Activated CD4-positive, alpha-beta T cell treated with anti-CD3 and anti-CD28 coated beads for 4 hours (primary cell): ENCODE results near the gene FXYD1.
"Not testable (repeated sequence)": the region's sequence is repeated elsewhere in the genome, so short reads cannot be mapped to it uniquely, and the experiment has no call there.

Source experiments
- DNase-seq, 2 donors: peaks; one replicate each; pipeline ENCODE4 v3.0.0-alpha.2; 2020

The FXYD1 gene

DNA sequence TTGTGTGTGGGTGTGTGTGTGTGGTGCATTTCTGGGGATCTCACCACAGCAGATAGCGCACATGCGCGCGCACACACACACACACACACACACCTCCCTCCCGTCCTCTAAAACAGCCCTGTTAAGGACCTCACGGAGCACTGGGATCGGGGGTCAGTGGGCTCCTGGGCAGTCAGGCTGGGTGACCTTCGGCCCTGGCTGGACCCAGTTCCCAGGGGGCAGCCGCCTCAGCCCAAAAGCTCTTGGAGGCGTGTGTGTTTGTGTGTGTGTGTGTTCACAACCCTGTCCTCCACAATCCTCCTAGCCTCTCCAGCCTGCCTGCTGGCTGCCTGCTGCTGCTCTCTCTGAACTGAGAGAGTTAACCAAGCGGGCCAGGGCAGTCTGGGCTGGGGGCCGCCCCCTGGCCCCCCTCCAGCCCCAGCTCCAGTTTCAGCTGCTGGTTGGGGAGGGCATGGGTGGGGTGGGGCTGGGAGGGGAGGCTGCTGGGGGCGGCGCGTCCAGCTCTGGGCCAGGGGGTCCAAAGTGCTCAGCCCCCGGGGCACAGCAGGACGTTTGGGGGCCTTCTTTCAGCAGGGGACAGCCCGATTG lies at the start of gene FXYD1:
FXYD1 (plus strand) TSS at position 520 of the 588 bp plus-strand sequence. CDS start 1,256 bp downstream, outside the sequence.
- no peak for DNase-seq

DNA sequence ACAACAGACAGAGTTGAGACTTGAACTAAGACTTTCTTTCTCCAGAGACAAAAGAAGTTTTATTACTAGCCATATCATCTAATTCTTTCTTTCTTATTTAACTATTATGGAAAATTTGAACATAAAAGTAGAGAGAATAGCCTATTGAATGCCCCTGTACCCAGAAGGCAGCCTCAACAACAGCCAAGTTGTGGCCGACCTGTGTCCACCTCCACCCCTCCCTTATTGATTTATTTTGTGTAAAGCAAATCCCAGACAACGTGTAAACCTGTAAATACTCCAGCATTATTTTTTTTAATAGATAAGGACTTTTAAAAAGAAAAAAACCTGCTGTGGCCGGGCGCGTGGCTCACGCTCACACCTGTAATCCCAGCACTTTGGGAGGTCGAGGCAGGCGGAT lies 49.1 kb upstream of the FXYD1 start:
- DNase-seq, result no peak

DNA sequence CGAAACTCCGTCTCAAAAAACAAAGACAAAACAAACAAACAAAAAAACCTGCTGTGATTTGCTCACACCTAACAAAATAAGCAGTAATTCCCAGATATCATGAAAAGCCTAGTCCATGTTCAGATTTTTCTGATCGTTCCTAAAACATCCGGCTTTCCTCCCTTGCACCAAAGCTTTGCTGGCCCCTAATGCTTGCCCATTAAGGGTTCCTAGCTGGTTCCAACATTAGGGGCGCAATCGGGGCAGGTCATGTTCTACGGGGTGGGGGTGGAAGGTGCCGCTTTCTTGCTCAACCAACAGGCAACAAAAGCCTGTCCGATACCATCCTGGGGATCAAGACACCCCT lies 48.5 kb upstream of the FXYD1 start:
- no peak for DNase-seq

DNA sequence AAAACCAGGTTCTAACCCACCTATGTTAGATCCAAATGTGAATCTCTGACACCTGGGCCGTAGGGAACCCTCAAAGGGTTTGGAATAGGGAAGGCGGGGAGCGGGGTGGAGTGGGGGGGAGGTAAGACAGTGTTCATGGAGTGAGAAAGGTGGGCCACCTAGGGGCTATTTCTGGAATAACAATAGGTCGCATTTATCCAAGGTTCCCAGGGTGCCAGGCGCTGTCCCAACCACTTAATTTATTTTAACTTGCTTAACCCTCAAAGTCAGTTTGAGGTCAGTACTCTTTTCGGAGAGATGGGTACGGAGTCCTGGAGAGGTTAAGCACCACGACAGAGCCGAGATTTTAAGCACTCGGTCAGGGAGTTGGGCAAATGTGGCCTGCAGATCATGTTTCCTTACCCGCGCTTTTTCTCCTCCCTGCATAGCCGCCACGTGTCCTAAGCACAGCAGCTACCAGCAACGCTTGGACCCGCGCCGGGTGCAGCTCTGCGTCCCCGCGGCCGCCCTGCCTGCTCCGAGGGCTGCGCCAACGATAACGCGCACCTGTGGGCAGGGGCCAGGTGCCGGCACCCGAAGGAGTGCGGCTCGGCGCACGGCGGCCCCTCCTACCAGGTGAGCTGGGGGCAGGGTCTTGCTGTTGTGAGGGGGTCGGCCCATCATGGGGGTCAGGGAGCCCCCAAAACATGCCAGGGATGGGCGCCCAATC lies 48.0 kb upstream of the FXYD1 start:
- peak; percentile 38 to 49 for DNase-seq

DNA sequence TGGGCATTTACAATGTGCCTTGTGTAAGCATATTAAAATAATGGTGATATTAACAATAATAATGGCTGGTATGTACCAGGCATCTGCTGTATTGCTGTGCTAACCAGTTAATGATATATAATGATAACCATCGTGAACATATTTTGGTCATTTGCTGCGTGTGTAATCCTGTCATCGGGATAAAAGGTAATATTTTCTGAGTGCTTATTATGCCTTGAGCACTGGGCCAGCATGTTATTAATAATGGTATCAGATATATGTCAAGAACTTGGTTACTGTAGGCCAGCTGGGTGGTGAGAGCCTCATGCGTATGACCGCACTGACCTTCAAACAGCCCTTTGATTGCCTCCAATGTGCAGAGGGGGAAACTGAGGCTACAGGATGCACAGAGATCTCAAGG lies 45.2 kb upstream of the FXYD1 start:
- no peak for DNase-seq

DNA sequence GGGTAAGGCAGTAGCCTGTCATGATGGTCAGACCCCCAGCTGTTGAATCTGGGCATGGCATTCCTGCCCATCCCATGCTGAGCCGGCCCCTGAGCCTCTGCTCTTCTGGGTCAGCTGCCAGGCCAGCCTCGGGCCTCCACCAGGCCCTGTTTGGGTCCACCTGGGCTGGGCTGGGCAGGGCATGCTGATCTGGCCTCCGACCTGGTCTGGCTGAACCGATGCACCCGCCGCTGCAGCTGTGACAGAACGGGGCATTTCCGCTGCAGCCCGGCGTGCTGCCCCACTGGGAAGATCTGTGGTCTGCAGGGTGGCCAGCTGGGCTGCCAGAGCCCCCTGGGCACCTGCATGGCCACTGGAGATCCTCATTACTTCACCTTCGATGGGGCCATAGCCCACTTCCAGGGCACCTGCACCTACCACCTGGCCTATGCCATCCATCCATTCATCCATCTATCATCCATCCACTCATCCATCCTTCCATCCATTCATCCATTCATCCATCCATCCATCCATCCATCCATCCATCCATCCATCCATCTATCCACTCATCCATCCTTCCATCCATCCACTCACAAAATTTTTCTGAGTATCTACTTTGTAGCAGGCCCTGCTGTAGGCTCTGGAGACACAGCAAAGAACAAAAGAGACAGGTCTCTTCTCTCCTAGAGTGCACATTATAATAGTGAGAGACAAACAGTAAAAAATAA lies 44.5 kb upstream of the FXYD1 start:
- DNase-seq, result no peak

DNA sequence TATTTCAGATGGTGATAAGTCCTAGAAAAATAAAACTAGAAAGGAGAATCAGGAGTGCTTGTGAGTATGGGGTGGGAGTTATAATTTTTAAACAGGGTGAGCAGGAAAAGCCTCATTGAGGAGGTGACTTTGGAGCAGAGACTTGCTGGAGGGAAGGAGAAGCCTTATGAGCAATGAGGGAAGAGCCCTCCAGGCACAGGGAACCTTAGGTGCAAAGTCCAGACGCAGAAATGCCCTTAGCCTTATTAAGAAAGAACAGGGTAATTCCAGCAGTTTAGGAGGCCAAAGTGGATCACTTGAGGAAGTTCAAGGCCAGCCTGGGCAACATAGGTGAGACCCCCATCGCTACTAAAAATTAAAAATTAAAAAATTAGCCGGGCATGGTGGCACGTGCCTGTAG lies 44.0 kb upstream of the FXYD1 start:
- no peak for DNase-seq

DNA sequence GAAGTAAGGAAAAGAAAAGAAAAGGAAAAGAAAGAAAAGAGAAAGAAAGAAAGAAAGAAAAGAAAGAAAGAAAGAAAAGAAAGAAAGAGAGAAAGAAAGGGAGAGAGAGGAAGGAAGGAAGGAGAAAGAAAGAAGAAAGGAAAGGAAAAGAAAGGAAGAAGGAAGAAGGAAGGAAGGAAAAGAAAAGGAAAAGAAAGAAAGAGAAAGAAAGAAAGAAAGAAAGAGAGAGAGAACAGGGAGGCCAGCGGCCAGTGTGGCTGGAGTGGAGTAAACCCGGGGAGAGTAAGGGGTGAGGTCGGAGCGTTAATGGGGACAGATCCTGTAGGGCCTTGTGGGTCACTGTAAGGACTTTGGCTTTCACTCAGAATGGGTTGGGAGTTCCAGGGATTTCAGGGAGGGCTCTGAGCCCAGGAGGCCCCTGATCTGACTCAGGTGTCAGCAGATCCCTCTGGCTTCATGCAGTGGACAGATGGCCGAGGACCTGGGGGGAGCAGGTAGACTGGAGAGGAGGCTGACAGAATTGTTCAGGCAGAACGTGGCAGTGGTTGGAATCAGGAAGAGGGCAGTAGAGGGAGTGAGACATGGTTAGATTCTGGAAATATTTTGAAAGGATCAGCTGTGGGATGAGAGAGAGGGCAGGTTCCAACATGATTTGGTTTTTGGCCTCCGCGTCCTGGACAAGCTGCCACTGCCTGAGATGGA lies 42.8 kb upstream of the FXYD1 start:
- DNase-seq, result no peak

DNA sequence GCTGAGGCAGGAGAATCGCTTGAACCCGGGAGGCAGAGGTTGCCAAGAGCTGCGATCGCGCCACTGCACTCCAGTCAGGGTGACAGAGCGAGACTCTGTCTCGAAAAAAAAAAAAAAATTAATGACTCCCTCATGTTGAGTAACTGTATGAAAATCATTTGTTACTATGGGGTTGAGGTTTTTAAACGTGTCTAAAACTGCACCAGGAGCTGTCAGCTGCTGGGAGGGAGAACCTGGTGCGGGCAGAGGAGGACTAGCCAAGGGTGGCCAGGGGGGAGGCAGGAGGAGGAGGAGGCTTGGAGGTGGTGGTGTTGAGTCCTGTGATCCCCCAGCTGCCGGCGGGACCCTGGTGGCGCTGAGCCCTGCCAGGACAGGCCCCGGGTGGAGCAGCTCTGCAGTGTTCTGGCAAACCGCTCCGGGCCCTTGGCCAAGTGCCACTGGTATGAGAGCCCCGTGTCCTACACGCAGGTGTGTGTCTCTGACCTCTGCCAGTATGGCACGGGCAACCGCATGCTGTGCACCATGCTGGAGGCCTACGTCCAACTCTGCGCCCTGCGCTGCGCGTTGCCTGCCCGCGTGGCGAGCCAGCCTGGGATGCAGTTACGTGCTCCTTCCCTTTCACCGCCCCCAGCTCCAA lies 40.1 kb upstream of the FXYD1 start:
- no peak for DNase-seq

DNA sequence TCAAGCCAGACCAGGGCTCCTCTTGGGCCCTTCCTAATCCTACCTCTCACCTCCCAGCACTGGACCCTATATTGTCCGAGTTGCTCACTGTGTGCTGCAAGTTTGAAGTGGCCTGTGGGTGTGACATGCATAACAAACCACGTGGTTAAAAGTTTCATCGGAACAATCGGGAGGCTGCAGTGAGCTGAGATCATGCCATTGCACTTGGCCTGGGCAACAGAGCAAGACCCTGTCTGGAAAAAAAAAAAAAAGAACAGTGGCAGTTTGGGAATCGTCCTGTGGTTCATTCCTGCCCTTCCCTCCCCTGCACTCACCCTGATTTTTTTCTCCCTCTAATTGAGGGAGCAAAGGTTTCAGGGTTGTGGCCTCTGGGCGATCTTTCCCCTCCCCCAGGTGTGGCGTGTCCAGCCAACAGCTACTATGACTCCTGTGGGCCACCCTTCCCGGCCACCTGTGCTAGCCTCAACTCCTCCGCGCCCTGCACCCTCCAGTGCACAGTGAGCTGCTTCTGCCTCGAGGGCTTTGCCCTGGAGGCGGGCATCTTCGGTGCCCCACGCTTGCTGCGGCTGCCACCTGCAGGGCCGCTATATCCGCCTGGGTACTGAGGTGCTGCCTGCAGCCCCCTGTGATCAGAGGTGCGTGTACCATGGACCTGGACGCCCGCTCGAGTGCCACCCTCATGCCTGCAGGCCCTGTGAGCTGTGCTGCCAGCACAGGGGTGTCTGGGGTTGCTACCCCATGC lies 39.3 kb upstream of the FXYD1 start:
- DNase-seq, result no peak

DNA sequence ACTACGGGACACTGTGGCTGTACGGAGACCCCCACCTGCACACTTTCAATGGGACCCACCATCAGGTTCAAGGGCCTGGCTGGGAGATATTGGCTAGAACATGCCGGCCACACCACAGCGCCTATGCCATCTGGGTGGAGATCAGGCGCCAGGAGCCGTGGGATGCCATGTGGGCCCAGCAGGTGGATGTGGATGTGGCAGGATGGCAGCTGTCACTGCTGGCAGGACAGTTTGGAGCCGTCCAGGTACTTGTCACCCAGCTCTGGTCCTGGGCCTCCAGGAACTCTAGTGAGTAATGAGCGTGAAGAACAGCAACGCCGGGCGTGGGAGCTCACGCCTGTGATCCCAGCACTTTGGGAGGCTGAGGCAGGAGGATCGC lies 38.7 kb upstream of the FXYD1 start:
- no peak for DNase-seq

DNA sequence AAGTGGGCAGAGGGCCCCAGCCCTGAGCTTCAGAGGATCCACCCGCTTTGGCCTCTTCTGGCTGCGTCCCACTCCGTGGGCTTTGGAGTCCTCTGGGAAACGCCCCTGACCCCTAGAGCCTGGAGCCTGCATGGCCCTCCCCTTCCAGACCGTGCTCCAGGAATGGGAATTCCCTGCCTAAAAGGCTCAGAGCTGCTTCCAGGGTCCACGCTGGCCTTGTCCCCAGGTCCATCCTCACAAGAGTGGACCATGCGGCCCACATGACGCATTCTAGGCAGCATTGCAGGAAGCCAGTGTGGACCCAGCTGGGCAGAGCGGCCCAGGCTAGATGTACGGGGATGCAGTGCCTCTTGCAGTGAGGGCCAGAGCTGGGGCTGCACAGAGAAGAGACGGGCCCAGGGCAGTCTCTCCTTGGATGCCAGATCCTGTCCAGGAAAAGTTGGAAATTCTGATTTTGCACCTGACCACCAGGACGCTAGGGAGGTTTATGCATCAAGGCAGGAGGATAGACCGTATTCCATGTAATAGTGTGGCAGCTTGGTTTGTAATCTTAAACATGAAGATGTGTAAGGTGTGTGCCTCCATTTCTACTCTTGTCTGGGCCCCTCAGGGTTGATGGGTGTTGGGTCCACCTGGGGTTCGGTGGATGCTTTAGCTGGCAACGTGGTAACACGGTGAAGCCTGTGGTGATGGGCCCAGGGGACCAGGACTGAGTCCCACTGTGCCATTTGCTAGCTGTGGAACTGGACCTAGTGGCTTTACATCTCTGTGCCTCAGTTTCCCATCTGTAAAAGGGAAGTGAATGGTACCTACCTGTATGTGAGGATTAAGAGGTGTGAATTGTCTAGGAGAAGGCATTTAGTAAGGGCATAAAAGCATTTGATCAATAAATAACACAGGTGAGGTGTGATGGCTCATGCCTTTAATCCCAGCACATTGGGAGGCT lies 37.8 kb upstream of the FXYD1 start:
- DNase-seq, result no peak

DNA sequence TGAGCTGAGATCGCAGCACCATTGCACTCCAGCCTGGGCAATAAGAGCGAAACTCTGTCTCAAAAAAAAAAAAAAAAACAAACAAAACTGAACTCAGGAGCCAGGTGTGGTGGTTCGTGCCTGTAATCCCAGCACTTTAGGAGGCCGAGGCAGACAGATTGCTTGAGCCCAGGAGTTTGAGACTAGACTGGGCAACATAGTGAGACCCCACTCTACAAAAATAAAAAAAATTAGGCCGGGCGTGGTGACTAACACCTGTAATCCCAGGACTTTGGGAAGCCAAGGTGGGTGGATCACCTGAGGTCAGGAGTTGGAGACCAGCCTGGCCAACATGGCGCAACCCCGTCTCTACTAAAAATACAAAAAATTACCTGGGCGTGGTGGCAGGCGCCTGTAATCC lies 36.7 kb upstream of the FXYD1 start:
- not testable (repeated sequence) for DNase-seq

DNA sequence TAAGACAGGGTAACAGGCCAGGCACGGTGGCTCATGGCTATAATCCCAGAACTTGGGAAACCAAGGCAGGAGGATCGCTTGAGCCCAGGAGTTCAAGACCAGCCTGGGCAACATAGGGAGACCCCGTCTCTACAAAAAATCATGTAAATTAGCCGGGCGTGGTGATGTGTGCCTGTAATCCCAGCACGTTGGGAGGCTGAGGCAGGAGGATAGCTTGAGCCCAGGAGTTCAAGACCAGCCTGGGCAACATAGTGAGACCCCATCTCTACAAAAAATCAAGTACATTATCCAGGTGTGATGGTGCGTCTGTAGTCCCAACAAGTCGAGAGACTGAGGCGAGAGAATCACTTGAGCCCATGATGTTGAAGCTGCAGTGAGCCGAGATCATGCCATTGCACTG lies 35.0 kb upstream of the FXYD1 start:
- DNase-seq, result not testable (repeated sequence)

DNA sequence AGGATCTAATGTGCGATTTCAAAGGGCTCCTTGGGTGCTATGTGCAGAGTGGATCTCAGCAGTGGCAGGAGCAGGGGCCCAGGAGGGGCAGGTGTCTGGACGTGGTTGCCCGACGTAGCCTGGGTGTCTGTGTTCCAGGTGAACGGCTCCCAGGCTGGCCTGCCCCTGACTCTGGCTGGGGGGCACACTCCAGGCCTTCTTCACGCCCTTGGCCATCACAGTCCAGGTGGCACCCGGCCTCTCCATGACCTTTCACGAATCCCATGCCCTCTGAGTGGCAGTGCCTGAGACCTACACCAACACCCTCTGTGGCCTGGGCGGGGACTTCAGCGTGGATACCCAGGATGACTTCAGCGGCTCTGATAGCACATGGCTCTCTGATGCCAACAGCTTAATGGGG lies 34.3 kb upstream of the FXYD1 start:
- no peak for DNase-seq

DNA sequence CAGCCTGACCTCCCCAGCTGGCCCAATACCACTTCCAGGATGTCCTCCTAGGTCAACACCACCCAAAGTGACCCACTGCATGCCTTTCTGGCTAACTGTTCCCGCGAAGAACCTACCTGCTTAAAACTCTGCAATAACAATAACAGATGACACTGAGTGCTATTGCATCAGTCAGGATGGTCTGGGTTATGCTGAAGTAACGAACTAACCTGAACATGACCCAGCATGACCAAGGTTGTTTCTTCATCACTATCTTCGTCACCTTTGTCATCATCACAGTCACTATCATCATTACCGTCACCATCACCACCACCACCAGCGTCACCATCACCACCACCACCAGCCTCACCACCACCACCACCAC lies 33.6 kb upstream of the FXYD1 start:
- no peak for DNase-seq

DNA sequence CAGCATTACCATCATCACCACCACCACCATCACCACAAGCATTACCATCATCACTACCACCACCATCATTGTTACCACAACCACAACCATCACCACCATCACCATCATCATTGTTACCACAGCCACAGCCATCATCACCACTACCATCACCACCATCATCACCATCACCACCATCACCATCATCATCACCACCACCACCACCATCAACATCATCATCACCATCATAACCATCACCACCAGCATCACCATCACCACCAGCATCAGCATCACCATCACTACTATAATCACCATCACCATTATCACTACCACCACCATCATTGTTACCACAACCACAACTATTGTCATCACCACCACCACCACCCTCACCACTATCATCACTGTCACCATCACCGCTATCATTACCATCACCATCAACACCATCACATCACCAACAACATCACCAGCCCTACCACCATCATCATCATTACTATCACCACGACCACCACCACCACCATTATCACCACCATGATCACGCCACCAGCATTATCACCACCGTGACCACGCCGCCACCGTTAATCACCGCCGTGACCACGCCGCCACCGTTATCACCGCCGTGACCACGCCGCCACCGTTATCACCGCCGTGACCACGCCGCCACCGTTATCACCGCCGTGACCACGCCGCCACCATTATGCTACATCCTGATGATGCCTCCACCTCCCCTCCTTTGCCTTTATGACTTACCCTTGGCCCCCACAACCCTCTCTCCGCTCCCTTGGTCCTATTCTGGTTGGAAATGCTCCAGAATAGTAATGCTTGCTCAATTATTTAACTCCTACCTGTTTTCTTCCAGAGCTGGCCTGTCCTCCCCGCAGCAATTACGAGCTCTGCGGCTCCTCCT lies 33.0 kb upstream of the FXYD1 start:
- no peak for DNase-seq

DNA sequence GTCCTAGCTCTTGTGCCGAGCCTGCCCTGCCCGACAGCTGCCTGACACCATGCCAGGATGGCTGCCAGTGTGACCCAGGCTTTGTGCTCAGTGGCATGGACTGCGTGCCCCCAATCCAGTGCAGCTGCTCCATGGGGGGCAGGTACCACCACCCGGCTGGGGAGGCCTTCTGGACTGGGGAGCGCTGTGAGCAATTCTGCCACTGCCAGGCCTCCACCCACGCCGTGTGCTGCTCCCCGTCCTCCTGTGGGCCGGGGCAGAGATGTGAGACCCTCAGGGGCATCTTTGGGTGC lies 32.4 kb upstream of the FXYD1 start:
- DNase-seq, result no peak

DNA sequence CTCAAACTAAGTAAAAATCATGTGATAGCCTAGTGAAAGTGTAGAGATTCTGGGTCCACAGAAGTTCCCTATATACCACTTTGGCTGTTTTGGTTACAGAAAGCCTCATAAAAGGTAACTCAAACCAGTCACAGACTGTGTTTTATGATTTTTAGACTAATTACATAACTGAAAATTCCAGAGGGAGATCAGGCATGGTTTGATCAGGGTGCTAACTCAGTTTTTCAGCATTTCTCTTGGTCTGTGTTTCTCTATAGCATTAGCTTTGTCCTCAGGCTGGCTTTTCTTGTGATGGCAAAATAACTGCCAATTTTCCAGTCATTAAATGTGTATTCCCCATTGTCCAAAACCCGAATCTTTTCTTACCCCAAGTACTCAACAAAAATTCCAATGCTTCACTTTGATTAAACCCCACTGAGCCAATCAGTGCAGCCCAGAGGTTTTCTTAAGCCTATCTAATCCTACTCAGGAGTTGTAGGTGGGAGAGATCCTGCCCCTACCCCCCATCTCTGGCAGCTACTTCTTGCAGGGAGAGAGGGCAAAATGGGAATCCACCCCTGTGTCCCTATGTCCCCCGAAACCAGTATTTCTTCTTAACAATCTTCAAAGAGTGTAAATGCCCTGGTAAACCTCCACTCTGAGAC lies 31.6 kb upstream of the FXYD1 start:
- DNase-seq, result no peak

DNA sequence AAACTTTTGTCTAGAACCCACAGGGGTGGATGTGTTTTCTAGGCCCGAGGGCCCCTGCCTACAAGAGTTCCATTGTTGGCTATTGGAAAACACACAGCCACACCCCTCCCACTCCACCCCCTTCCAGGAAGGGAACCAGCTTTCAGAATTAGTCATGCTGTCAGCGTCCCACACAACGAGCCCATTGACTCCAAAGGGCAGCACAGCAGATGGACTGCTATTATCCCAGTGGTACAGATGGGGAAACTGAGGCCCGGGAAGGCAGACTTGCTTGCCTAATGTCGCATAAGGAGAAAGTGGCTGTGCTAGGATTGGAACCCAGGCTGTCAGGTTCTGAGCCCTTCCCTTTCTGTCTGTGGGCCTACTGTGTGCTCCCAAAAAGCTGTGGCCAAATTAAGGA lies 31.1 kb upstream of the FXYD1 start:
- no peak for DNase-seq
